ENCODE data around the gene MYO1G.

GRCh38 chr7:44967571-44968446 is 11.0 kb downstream of the MYO1G start:
- TF ChIP-seq CTCF (IDR thresholded peaks at IDR 0.05) (no peak), POLR2A (IDR thresholded peaks at IDR 0.05) (no peak)
